Daoy (cell line): ENCODE results near the gene TPI1. TPM values are rescaled to one million over a fixed set of nuclear protein-coding genes. Genes with fewer than 3 reads are reported as not detected.
A peak's percentile ranks its signal among the peaks of the same experiment; 100 is the strongest.

Experiments used
- DNase-seq: peaks from one replicate; pipeline ENCODE4 v3.0.0-alpha.2; 2015; ENCODE audit warnings: low read depth
- total RNA-seq: library from RNA; depleted of rRNA; stranded (reverse); fragments of >200 nt; shearing (Covaris generic); gene quantifications from 2 replicates; pipeline ENCODE4 v1.2.3, GENCODE V29; 2014

Gene TPI1
- total RNA-seq, 1 experiment from 2014 or later, result 1,485 TPM

DNA sequence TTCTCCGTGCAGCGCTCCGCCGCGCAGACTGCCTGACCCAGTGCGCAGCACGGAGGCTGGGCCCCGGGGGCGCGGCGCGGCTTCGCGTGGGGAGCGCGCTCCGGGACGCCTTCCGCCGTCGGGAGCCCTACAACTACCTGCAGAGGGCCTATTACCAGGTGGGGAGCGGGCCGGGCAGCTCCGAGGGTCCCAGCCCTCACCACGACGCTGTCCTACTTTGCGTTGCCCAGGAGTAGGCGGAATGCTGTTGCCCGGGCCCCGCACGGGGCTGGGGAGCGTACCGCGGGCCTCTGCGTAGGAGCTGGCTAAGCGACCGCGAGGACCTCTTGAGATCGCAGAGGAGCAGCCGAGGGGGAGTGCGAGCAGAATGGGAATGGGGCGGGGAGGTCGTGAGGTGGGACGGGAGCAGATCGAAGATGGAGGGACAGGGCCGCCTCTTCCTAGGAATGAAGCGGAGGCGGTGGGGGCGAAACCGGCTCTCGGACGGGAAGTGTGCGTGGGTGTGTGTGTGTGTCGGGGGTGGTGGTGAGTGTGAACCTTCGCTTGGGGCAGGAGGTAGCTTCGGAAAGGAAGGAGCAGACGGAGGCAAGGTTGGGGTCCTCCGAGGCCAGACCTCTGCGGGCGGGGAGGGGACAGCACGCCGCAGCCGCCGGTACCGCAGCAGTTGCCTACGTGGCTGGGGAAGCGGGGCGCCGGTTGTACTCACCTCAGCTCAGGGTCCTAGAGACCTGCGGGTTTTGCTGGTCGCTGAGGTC is 38.4 kb upstream of the TPI1 start:
- peak; percentile 67 for DNase-seq

DNA sequence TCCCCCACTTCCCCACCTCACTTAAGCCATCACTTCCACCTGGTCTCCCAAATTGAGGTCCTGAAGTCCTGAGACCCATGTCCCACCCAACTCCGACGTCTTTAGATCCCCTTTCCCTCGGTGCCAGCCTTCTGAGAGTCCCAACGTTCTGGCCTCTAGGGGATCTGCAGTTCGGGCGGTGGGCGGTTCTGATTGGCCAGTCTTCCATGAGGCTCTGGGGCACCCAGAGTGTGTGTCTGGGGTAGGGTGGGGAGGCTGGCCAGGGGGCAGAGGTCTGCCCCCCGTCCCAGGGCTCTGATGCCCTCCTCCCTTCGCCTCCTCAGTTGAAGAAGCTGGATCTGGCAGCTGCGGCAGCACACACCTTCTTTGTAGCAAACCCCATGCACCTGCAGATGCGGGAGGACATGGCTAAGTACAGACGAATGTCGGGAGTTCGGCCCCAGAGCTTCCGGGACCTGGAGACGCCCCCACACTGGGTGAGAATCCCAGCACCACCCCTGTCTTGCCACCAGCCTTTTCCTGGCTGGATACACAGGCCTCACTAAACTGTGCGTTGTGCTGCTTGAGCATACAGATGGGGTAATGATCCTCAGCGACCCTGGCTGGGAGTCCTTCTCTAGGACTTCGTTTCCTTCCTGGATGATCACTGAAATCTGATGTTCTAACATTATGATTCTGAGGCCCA is 37.7 kb upstream of the TPI1 start:
- peak; percentile 58 for DNase-seq

DNA sequence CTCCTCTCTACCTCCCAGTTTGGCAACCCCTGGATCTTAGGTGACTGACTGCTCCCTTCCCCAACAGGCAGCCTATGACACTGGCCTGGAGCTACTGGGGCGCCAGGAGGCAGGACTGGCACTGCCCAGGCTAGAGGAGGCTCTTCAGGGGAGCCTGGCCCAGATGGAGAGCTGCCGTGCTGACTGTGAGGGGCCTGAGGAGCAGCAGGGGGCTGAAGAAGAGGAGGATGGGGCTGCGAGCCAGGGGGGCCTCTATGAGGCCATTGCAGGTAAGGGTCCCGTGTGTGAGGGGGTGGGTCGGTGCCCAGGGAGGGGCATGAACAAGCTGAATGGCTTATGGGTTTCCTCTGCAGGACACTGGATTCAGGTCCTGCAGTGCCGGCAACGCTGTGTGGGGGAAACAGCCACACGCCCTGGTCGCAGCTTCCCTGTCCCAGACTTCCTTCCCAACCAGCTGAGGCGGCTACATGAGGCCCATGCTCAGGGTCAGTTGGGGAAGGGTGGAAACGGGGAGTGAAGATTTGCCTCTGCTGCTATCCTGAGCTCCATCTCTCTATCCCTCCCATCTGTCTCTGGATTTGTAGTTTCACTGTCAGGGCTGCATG is 36.9 kb upstream of the TPI1 start:
- DNase-seq, result no peak

GRCh38 chr12:6830999-6831398 is 36.3 kb upstream of the TPI1 start:
- DNase-seq, result no peak

- no peak for DNase-seq
These were observed 35.8 kb upstream of the TPI1 start for GRCh38 chr12:6831450-6831995.

DNA sequence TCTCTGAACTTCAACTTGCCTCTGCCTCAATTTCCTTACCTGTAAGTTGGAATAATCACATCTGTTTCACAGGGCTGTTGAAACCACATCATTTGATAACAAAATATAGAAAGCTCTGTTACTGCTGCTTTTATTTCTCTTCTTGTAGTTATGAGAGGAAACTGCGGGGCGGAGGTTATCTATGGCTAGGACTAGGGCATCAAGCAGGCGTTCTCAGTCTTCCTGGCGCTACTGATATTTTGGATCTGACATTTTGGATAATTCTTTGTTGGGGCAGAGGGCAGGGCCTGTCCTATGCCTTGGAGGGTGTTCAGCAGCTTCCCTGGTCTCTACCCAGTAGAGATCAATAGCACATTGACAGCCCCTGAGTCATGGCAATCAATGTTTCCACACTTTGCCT is 35.2 kb upstream of the TPI1 start:
- no peak for DNase-seq

- DNase-seq, result no peak
These were observed 34.0 kb upstream of the TPI1 start for GRCh38 chr12:6833189-6833890.

- no peak for DNase-seq
These were observed 33.1 kb upstream of the TPI1 start for GRCh38 chr12:6834254-6834653.

GRCh38 chr12:6834873-6835272 is 32.5 kb upstream of the TPI1 start:
- no peak for DNase-seq

DNA sequence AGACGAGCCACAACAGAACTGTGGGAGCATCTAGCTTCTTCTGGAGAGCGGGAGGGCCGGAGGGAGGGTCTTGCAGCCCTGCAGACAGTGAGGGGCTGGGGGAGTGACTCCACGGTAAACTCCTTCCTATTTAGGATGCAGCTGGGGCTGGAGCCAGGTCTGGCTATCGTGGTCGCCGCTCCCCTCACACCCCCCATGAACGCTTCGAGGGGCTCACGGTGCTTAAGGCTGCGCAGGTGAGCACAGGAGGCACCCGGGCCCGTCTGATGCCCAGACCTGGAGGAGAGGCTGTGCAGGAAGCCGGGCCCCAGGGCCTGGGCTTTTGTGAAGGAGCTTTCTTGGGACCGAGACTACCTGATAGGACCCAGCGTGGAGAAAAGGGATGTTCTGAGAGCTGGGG is 30.5 kb upstream of the TPI1 start:
- no peak for DNase-seq

DNA sequence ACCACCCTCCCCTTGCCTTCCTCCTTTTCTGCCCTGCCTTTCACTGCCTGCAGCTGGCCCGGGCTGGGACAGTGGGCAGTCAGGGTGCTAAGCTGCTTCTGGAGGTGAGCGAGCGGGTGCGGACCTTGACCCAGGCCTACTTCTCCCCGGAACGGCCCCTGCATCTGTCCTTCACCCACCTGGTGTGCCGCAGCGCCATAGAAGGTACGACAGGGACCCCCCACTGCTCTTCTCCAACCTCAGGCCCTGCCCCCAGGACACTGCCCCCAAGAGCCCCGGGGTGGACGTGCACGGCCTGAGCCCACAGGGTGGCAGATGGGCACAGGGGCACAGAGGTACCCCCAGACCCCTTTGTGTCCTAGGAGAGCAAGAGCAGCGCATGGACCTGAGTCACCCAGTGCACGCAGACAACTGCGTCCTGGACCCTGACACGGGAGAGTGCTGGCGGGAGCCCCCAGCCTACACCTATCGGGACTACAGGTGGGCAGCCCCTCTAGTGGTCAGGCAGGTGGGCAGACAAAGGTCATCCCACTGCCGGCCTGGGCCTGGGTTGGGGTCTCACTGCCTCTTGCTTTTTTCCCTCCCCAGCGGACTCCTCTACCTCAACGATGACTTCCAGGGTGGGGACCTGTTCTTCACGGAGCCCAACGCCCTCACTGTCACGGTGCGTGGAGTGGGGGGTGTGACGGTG is 29.8 kb upstream of the TPI1 start:
- DNase-seq, result no peak

GRCh38 chr12:6838854-6839253 is 28.5 kb upstream of the TPI1 start:
- no peak for DNase-seq

DNA sequence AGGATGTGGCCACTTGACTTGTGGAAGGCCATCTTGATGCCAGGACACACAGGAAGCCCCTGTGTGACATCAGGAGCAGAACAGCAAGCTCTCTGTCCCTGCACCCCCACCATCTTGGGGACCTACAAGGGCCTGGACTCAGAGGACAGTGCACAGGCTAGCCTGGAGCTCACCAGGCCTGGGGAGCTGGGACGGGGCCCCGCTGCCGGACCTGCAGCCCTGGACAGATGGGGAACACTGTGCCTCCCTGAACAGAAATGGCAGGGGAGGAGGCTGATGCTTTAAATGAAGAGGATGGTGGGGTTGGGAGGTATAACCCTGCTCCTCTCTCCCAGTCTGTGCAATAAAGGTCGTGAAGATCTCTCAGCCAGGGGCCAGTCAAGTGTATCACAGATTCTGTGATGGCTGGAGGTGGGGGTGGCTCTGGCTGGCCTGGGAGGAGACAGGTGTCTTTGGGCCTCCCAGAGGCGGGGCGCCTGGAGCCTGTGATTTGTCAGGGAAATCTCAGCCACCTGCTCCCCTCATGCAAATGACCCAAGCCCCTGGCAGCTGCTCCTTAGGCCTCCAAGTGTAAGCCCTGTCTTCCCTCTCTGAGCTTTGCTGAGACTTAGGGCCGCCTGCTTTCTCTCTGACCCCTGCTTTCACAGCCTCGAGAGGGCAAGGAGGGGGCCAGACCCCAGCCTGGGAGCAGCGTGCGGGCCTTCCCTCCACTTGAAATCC is 27.7 kb upstream of the TPI1 start:
- DNase-seq, result no peak

GRCh38 chr12:6840330-6840729 is 27.0 kb upstream of the TPI1 start:
- no peak for DNase-seq

DNA sequence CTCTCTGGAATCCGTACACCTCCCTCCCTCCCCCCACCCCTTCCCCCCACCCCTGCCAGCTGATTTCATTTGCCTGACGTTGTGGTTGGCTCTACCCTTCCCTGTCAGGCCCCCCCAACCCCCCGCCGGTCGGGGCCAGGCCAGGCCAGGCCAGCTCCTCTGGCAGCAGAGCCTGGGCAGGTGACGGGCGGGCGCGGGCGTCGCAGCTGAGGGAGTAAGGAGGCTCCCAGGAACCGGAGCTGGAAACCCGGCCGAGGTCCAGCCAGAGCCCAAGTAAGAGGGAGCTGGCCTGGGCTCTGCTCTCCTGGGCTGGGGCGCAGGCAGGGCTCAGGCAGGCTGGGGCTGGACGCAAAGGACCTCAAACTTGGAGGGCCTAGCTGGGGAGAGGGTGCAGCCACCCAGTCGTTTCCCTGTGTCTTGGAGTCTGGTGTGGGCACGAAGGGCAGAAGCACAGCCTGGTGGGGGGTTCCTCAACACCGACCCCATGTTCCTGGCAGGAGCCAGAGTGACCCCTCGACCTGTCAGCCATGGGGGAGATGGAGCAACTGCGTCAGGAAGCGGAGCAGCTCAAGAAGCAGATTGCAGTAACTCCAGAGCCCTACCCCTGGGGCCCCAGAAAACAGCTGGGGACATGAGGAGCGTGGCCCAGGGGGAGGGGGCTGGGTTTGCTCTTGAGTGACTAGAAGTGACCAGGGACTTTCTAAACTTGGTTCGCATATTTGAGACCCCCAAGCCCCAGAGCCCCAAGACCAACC is 26.4 kb upstream of the TPI1 start, which contains the start of gene GNB3:
GNB3 (plus strand) TSS at position 165 of the 755 bp plus-strand sequence; CDS start at position 528, 363 bp downstream.
- no peak for DNase-seq

- DNase-seq, result no peak
These were observed 25.3 kb upstream of the TPI1 start for GRCh38 chr12:6842075-6842474.

GRCh38 chr12:6843118-6843902 is 24.0 kb upstream of the TPI1 start:
- no peak for DNase-seq

DNA sequence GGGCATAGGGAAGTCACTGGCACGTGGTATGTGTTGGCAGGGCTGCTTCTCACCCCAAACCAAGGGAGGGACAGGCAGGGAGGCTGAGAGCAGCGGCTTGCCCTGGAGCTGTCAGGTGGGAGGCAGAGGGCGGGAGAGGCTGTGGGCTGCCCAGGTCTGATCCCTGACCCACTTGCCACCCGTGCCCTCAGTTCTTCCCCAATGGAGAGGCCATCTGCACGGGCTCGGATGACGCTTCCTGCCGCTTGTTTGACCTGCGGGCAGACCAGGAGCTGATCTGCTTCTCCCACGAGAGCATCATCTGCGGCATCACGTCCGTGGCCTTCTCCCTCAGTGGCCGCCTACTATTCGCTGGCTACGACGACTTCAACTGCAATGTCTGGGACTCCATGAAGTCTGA is 21.9 kb upstream of the TPI1 start:
- no peak for DNase-seq

DNA sequence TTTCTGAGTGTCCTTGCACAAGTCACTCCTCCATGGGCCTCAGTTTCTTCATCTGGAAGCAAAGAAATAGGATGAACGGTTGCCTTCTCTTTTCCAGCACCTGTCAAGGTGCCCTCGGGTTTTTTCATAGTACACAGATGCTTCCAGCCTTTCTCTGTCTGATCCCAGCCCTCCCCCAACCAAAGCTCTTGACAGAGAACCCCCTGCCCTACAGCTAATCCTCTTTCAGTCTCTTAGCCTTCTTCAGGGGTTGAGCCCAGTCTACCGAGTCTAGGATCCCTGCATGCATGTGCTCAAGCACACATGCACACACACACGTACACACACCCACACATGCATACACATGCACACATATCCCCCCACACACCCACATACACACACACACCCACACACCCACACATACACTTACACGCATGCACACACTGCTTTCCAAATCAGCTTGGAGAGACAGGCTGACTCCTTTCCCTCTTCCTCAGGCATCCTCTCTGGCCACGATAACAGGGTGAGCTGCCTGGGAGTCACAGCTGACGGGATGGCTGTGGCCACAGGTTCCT is 20.9 kb upstream of the TPI1 start:
- DNase-seq, result no peak
